Frontal cortex (tissue), 4 donors: ENCODE results near the gene HMGCS1. TPM values are rescaled to one million over a fixed set of nuclear protein-coding genes. Genes with fewer than 3 reads are reported as not detected.
"Not testable (repeated sequence)": the region's sequence is repeated elsewhere in the genome, so short reads cannot be mapped to it uniquely, and the experiment has no call there.

ENCODE experiments used
- DNase-seq, 2 donors: peaks; one replicate each; pipeline ENCODE4 v3.0.0; 2012; ENCODE audit warnings: low spot score in 2 of 2
- FAIRE-seq: peaks from 2 replicates; lab custom pipeline; 2012; peaks lifted over from hg19 to GRCh38; lab: Jason Lieb, UNC
- total RNA-seq: library from RNA; depleted of rRNA; stranded (reverse); fragments of >200 nt; gene quantifications from one replicate; pipeline ENCODE4 v1.2.3, GENCODE V29; 2014
- donor health status: control.
- donor health status: control.
- donor health status: control.

HMGCS1 gene
- total RNA-seq, 1 donor from 2014 or later: 620 TPM

DNA sequence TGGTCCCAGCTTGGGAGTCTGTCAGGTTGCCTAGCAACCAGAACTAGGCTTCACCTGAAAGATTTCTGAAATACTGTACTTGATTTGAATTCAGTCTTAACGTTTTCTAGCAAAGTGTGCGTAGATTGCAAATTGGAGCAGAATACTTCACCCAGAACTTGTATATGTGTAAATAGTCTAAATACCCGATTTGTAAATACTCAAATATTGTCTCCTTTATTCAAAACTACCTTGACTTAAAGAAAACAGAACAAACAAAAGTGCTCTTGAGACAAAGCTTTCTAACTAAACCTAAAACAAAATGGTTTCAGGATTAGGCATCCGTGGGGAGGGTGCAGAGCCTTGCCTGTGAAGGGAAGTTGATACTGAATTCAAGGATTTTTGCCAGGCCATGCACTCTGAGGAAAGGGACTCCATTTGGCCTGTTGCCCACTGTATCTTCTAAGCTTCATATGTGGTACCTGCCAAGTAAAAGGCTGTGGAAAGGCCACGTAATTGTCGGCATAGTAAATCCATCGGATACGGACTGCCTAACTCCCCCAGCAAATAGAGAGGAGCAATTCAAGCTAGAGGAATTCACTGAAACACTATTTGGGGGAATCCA, 744 bp upstream of the HMGCS1 start:
- FAIRE-seq (no peak), DNase-seq (peak in 1 of 2 donors; percentile 16)

DNA sequence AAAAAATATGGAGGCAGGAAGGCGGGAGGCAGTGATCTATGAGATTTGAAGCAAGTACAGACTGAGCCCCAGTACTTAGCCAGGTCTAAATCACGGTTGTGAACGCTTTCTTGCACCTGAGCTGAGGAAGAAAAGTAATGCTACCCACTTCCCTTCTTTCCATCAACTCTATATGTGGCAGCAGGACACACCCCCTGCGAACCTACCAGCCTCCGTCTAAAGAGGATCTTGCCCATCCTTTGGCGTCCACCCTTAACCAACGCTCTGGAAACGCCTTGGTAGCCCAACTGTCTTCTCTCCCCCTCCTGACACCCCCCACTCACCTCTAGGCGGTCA, 545 bp downstream of the HMGCS1 start:
- FAIRE-seq (no peak), DNase-seq (no peak)

DNA sequence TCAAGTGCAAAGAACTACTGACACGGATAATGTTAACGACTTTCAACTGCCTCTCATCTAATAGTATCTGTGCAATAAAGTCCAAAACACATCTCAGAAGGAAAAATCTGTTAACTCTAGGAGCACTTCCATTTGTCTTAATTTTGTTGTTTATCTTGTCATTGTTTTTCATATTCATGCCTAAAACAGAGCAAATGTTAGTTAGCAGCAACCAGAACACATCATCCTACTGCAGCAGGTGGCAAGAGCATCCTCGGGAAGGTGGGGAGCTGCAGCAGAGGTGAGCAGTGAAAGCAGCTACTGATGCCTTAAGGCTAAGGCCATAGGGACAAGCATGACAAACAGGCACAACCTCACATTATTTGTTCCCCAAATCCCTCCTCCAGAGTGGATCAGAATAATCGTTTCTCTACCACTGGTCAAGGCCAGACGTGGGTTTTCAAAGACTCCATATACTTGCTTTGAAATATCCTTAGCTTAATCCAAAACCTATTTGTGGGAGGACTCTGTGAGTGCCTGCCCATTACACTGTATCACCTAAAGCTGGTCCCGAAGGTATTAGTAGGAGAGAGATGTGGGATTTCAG, 1.0 kb downstream of the HMGCS1 start:
- no peak for DNase-seq
- no peak for FAIRE-seq

DNA sequence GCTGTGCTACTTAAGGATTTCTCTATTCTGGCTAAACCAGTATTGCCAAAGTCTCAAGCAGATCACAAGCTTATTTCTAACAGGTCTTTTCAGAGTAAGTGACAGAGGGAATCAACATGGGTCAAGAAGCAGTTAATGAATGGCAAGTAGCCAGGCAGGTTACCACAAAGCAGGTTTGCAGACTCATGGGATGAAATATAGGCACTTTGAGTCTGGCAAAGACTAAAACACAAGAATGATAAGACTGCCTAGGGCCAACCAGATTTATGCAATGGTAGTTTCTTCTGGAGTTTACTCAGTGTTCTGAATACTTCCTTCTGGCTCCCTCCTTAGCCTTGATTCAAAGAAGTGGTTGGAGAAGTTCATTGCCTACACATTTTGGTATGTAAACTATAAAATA, 3.6 kb downstream of the HMGCS1 start:
- DNase-seq (no peak), FAIRE-seq (no peak)

DNA sequence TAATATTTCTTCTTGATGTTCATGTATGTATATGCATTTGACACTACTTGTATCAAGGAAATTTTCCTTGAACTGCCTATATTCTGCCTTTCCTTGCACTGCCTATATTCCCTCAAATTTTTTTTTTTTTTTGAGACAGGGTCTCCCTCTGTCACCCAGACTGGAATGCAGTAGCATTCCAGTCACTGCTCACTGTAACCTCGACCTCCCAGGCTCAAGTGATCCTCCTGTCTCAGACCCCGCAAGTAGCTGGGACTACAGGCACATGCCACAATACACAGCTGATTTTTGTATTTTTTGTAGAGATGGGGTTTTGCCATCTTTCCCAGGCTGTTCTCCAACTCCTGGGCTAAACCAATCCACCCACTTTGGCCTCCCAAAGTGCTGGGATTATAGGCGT, 4.1 kb downstream of the HMGCS1 start:
- DNase-seq: no peak
- no peak for FAIRE-seq

DNA sequence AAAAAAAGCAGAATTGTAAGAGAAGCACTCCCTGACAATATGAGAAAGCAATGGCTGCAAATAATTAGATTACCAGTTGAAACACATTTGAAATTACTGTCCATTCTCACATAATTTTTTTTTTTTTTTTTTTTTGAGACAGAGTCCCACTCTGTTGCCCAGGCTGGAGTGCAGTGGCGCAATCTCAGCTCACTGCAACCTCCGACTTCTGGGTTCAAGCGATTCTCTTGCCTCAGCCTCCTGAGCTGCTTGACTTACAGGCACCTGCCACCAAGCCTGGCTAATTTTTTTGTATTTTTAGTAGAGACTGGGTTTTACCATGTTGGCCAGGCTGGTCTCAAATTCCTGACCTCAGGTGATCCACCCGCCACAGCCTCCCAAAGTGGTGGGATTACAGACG, 6.3 kb downstream of the HMGCS1 start:
- not testable (repeated sequence) for FAIRE-seq, DNase-seq

DNA sequence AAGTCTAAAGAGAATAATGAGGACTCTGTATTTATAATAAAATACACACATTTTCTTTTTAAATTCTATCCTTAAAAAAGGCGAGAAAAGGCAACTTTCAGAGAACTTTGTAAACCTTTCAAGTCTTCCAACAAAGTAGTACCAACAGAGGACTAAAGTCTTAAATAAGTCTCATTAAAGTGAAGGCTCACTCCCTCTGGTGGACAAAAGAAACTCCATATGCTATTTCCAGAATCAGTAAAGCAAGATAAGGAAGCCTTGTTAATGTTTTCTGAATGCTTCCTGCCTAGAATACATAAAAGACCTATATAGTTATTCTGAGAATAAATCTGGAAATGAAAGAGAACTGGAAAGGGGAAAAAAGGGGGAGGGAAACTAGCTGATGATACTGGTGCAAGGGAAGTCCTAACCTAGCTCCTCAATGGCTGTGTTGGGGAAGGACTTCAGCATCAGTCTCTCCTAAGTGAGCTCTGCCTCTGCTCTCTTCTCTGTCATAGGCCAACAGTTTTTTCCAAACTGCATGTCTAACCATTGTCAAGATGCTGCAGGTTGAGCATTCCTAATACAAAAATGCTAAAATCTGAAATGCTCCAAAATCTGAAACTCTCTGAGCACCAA, 7.2 kb downstream of the HMGCS1 start:
- DNase-seq (peak in 1 of 2 donors; percentile 14), FAIRE-seq (no peak)

DNA sequence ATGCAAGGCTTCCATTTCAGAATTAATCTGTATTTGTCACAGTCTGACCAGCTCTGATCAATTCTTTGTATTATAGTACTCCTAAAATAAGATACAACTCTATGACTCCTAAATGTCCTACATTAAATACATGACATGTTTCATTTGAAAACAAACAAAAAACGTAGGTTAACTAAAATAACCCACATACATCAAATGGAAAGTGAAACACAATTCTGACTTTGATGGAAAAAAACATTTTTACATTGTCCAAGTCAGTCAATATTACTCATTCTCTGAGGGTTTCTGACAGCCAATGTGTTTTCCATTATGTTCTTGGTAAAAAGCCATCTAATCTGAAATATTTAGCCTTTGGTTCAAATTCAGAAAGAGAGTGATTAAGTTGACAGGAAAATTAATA, 8.7 kb downstream of the HMGCS1 start:
- DNase-seq: no peak
- FAIRE-seq: no peak

DNA sequence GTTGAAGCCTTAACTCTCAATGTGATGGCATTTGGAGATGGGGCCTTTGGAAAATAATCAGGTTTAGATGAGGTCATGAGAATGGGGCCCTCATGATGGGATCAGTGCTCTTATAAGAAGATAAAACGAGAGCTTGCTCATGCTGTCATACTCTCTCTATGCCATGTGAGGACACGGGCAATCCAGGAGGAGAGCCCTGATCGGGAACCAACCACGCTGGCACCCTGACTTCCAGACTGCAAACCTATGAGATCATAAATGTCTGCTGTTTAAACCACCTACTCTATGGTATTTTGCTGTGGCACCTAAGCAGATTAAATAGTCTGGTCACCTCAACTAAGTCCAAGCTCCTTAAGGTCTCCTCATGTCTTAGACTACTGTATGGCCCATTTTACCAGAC, 10.0 kb downstream of the HMGCS1 start:
- FAIRE-seq (no peak), DNase-seq (no peak)

DNA sequence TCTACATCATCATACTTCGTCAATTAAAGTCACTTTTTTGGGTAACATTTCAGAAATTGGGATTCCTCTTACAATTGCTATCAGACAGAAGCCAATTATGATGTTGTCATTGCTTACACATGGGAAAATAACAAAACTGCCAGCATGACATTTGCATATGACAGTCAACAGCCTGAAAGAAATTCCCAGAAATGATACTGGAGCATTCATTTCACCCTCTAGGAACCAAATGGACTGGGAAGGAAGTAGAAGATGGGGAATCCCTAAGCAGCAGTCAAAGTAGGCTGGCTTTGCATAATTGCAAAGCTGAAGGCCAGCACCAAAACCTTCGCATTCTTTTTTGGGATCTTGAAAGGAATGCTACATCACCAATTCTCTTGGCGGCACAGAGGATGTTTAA, 10.7 kb downstream of the HMGCS1 start:
- DNase-seq (no peak), FAIRE-seq (no peak)

DNA sequence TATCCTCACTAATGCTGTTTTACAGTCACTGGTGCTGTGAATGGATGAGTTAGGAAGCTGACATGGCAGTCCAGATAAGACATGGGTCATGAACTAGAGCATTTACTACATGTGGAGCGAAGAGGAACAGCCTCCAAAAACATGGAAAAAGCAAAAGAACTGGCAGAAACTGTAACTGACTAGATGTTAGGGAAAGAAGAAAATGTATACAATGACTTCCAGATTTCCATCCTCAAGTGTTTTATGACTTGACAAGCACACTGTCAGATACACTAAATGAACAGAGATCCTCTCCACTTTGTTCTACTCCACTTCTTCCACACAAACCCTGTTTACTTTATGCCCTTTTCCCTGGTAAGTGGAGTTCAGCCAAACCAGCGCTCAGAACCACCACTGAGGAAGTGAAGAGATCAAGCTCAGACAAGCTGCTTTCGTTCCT, 11.5 kb downstream of the HMGCS1 start:
- no peak for DNase-seq
- FAIRE-seq: no peak

DNA sequence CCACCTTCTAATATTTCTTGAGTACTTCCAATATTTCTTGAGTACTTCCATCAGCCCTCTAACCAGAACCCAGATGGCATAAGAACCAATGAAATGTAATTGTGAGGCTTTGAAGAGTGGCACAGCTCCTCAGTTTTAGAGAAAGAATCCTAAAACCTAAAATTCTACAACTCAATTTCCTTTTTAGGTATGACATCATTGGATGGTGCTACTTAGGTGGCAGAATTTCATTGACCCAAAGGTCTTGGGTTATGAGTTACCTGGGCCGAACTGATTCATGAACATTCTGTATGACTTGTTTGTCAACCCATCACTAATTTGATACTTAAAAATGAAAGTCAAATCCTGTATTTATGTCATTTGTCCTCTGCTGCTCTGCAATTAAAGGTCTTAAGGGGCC, 13.1 kb downstream of the HMGCS1 start:
- no peak for FAIRE-seq
- DNase-seq: no peak

DNA sequence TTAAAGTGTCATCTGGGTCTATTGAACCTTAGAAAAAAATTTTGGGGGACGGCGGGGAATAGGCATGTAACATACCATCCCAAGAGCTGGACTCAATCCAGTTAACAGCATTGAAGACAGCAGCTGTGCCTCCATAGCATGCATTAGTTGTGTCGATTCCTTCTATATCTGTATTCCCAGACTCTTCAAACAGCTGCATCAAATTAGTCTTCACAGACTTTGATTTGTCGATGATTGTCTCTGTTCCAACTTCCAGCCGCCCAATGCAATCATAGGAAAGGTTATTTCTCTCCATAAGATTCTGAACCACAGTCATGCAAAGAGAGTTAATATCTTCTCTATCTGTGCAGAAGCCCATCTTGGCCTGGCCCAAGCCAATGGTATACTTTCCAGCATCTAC, 14.8 kb downstream of the HMGCS1 start:
- FAIRE-seq (no peak), DNase-seq (no peak)

DNA sequence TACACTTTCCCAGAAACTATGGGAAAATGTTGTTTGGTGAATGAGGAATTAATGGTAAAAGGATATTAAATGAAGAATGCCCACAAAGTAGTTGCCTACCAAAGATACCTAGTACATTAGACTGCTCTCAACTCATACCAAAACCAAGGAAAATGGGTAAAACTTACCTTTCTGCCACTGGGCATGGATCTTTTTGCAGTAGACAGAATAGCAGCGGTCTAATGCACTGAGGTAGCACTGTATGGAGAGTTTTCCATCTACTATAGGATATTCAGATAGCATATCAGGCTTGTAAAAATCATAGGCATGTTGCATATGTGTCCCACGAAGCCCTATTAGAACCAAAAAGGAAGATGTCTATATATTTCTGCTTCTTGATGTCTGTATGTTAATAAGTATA, 16.4 kb downstream of the HMGCS1 start:
- no peak for FAIRE-seq
- DNase-seq: no peak

DNA sequence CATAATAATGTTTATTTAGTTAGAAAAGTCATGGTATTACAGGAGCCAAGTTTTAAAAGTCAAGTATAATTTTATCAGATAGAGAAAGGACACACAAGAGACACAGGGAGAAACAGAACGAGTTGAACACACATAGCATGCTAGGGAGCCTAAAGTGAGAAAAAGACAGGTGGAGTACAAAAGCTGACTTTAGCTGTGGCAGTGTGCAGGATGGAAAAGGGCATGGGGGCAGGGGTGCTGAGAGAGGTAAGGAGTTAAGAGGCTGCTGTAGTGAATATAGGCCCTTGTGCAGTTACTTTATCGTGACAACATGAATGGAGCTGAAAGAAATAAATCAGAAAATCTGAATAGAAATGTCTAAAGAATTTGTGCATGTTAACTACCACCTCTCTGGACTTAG, 18.0 kb downstream of the HMGCS1 start:
- no peak for FAIRE-seq
- no peak for DNase-seq

DNA sequence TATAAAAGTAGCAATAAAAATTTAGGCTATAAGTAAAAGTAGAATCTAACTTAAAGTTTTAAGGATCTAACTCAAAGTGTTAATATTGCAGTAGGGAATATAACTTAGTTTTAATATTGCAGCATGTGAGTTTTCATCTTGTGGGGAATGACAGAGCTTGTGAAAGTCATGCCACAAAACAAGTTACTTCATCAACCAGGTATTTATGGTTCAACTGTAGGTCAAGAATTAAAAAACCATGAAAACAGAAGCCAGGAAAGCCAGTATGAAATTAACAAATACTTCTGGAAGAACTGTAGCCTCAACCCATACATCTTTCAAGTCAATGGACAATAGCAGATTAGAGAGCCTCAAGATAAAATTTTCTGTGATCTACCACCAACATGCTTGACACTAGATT, 19.0 kb downstream of the HMGCS1 start:
- no peak for FAIRE-seq
- DNase-seq: no peak

DNA sequence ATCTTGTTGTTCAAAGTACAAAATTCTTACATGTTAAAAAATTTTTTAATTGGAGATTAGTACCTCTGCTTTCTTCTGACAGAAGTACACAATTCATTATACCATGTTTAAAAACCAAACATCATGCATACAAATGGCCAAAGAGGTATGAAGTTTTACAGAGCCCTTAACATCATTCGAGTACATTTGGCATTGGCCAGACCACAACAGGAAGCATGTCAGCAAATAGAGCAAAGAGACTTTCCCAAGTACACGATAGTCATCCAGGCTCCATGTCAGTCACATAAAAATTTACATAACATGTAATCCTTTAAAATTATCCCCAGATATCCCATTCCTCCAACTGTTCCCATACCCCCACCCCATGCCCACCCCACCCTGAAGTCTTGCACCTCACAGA, 22.5 kb downstream of the HMGCS1 start:
- no peak for DNase-seq
- no peak for FAIRE-seq

DNA sequence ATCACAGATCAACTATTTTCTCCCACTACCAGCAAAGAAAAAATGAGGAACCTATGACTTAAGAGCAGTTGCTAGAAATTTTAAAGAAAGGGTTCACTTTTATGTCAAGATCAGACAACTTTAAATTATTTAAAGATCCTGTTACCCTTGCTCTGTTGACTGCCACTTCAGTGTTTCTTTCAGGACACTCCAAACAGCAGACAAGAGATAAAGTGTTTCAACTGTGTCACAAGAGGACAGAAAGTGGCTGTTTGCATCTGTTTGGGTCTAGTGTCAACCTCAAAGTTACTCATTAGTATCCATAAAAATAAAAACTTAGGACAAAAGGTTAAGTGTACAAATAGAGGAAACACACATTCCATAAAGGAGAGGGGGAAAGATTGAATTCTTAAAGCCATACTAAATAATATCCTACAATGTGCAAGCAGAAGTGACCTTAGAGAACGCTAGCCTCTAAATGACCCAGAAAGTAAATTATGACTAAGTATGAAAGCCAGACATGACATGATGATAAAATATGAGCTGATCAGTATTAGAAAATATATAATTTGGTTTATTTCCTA, 24.9 kb downstream of the HMGCS1 start:
- FAIRE-seq: no peak

DNA sequence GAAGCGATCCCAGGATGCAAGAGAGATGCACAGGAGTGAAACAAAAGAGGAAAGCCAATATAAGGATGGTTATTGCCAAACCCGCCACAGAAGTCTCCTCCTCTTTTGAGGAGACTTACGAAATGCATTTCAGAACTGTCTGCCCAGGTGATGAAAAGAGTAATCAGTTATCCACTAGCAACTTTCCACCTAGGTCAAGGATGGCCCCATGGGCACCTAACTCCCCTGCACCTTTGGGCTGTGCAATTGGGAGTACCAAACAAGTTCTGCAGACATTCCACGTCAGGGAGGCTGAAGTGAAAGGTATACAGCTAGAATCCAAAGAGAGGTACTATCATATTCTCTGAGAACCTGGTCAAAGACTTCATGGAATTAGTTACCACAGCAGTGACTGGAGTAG, 25.7 kb downstream of the HMGCS1 start:
- FAIRE-seq: no peak
- DNase-seq: no peak

More for the DNA sequence above, 24.9 kb downstream of the HMGCS1 start:
- no peak for DNase-seq

DNA sequence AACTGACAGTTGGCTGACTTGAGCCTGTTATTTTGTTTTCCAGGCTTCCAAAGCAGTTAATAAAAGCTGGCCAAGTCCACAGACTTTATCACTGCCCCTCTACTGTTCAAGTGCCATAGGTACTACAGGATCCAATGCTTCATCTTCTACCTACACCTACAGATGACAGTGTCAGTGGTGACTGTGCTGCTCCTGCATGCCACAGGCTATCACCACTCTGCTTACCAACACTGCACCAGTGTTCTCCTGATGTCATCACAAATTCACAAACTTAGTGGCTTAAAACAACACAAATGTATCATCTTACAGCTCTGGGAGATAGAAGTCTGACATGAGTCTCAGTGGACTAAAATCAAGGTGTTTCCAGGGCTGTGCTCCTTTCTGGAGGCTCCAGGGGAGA, 26.6 kb downstream of the HMGCS1 start:
- DNase-seq: no peak
- FAIRE-seq: no peak

DNA sequence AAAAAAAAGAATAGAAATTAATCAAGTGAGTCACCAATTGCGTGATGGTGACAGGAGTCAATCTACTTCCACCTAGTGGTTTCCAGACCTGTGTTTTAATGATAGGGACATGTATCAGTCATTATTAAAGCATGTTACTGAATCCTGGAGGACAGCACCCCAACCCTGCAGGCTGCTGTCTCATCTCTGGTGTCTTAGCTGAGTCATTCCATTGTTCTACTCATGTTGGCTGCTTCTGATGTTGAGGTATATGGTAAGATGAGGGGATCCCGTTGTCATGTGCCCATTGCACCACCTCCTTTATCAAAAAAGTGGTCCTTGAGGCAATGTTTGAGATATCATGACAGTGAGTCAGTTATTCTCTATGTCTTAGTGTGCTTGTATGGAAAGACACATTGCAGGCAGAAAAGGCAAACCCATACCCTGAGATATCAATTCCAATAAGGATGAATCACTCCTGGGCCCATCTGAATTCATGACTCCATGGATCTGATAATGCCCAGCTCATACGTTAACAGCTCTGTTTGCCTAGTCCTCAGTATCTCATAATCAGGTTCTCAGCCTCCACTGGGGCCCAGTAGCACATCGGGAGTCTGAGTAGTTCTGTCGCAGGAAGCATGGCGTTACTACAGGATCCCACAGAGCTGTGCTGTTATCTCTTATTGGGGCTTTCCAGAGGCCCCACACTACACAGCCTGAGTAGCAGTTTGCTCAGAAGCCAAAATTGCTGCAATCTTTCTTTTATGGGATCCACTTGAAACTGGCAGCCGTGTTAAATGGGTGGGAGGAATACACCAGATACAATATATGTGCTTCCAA, 31.2 kb downstream of the HMGCS1 start:
- no peak for DNase-seq
- FAIRE-seq: no peak
